Choroid plexus epithelial cell (primary cell): Measurements from ENCODE around the gene F10.
A peak's percentile ranks its signal among the peaks of the same experiment; 100 is the strongest.
"Not testable (repeated sequence)": the region's sequence is repeated elsewhere in the genome, so short reads cannot be mapped to it uniquely, and the experiment has no call there.

ENCODE experiments used
- DNase-seq: peaks from one replicate; pipeline ENCODE4 v3.0.0-alpha.2; 2010; ENCODE audit warnings: low read depth
- H3K4me3 ChIP-seq: 2 replicates; pipeline ENCODE4 v1.5.1; 2011; ENCODE audit warnings: low read depth, mild to moderate bottlenecking, control low read depth, low read length, moderate library complexity
- TF ChIP-seq, protein P1 (sequence below): conservative IDR thresholded peaks from 2 replicates; pipeline ENCODE4 v1.5.1; 2011; ENCODE audit warnings: low read depth, mild to moderate bottlenecking, control low read depth, inconsistent platforms, low read length, moderate library complexity

F10 gene

DNA sequence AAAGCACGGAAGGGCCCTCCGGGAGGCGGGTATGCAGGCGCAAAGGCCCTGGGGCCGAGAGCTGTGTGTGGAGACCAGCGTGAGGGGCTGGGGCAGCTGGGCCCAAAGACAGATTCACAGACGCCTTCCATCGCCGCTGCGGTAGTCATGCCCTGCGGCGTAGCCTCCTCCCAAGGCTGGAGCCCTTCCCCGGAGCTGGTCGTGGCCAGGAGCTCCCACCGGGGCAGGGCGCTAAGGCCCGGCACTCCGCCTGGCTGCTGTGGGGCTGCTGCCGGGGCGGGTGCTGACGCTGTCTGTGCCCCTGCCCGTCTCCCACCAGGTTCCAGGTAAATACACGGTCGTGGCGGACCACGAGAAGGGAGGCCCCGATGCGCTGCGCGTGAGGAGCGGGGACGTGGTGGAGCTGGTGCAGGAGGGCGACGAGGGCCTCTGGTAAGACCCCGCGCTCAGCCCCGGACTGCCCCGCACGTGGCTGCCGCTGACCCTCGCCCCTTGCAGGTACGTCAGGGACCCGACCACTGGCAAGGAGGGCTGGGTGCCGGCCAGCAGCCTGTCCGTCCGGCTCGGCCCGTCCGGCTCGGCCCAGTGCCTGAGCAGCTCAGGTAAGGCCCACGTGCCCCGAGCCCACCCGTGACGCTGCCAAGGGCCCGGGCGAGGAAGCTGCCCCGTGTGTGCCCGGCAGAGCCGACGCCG is 26.4 kb upstream of the F10 start:
- no peak overlapping the region for H3K4me3 ChIP-seq
- TF ChIP-seq, protein P1, sequence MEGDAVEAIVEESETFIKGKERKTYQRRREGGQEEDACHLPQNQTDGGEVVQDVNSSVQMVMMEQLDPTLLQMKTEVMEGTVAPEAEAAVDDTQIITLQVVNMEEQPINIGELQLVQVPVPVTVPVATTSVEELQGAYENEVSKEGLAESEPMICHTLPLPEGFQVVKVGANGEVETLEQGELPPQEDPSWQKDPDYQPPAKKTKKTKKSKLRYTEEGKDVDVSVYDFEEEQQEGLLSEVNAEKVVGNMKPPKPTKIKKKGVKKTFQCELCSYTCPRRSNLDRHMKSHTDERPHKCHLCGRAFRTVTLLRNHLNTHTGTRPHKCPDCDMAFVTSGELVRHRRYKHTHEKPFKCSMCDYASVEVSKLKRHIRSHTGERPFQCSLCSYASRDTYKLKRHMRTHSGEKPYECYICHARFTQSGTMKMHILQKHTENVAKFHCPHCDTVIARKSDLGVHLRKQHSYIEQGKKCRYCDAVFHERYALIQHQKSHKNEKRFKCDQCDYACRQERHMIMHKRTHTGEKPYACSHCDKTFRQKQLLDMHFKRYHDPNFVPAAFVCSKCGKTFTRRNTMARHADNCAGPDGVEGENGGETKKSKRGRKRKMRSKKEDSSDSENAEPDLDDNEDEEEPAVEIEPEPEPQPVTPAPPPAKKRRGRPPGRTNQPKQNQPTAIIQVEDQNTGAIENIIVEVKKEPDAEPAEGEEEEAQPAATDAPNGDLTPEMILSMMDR, result no peak
- DNase-seq, result no peak

- TF ChIP-seq, protein P1, result no peak
- no peak for DNase-seq
- no peak overlapping the region for H3K4me3 ChIP-seq
These were observed 25.8 kb upstream of the F10 start for GRCh38 chr13:113096745-113097305.

- no peak for DNase-seq
- no peak overlapping the region for H3K4me3 ChIP-seq
- TF ChIP-seq, protein P1, result no peak
These were observed 24.9 kb upstream of the F10 start for GRCh38 chr13:113097651-113098050.

- TF ChIP-seq, protein P1, result peak; percentile 14
- H3K4me3 ChIP-seq, result no peak overlapping the region
- DNase-seq, result peak; percentile 52
These were observed 24.4 kb upstream of the F10 start for GRCh38 chr13:113098162-113098732.

DNA sequence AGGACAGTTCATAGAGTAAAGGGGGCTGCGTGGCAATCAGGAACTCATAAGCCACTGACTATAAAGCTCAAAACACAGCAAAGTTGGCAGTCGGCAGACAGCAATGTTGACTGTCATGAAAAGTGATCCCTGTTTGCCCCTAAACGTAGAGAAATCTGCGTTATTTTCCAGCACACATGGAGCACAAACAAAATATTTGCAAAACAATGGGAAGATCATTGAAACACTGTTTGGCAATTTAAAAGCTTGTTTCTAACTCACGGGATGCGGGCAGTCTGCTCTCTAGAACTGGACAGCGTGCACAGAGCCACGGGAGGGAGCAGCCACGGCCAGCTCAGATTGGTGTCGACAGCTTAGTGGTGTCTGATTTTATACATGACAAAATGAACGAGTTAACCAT is 23.5 kb upstream of the F10 start:
- TF ChIP-seq, protein P1, result no peak
- no peak overlapping the region for H3K4me3 ChIP-seq
- no peak for DNase-seq

GRCh38 chr13:113102302-113102701 is 20.3 kb upstream of the F10 start:
- DNase-seq, result not testable (repeated sequence)

GRCh38 chr13:113102727-113103126 is 19.9 kb upstream of the F10 start:
- H3K4me3 ChIP-seq, result no peak overlapping the region
- DNase-seq, result no peak
- TF ChIP-seq, protein P1, result no peak

More at GRCh38 chr13:113102302-113102701, 20.3 kb upstream of the F10 start:
- H3K4me3 ChIP-seq, result not testable (repeated sequence)
